TTC549 (cell line): Measurements from ENCODE around the gene NEK2.
"Not testable (repeated sequence)": the region's sequence is repeated elsewhere in the genome, so short reads cannot be mapped to it uniquely, and the experiment has no call there.

Experiments
- FAIRE-seq: peaks from 2 replicates; lab custom pipeline; 2012; peaks lifted over from hg19 to GRCh38; lab: Jason Lieb, UNC

The NEK2 gene

GRCh38 chr1:211648980-211649934, 26.2 kb downstream of the NEK2 start:
- FAIRE-seq = no peak

DNA sequence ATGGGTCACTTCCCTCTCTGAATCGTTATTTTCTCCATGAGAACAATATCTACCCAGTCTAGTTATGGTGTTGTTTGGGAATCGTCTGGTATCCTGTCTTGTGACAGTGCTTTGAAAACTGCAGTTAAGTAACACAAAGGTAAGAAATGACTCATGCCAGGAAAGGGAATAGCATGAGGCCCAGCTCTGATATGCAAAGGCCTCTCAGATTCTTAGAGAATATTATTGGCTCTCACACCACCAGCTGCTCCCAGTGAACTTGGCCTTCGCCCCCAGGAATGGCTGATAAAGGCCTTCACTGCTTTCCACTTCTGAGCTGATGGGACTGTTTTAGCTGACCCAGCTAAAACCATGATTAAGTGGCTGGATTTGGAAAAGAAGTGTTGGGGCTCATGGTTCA, 27.1 kb downstream of the NEK2 start:
- FAIRE-seq = no peak

DNA sequence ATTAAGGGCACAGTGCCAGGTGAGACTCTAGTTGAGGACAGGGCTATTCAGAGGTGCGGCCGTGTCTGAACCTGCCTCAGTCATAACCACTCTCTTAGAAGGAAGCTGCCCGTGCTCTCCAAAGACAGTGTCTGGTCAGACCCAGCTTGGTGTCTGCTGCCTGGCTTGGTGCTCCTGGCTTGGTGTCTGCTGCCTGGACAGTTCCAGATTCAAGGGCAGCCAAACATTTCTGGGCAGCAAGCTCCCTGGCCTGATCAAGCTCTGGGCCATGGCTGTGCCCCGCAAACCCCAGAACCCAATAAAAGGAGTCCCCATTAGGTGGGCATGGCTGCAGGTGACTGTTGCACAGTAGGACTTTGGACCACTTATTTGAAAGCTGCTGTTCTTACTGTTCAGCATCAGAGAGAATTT, 27.7 kb downstream of the NEK2 start:
- no peak for FAIRE-seq

GRCh38 chr1:211646566-211646965, 28.9 kb downstream of the NEK2 start:
- FAIRE-seq = no peak

DNA sequence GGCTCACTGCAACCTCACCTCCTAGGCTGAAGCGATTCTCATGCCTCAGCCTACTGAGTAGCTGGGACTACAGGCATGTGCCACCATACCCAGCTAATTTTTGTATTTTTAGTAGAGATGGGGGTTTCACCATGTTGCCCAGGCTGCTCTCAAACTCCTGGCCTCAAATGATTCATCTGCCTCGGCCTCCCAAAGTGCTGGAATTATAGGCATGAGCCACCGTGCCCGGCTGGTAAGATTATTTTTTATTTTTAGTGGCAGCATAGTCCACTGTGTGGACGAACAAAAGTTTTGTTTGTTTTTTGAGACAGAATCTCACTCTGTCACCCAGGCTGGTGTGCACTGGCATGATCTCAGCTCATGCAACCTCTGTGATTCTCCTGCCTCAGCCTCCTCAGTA, 29.8 kb downstream of the NEK2 start:
- not testable (repeated sequence) for FAIRE-seq

DNA sequence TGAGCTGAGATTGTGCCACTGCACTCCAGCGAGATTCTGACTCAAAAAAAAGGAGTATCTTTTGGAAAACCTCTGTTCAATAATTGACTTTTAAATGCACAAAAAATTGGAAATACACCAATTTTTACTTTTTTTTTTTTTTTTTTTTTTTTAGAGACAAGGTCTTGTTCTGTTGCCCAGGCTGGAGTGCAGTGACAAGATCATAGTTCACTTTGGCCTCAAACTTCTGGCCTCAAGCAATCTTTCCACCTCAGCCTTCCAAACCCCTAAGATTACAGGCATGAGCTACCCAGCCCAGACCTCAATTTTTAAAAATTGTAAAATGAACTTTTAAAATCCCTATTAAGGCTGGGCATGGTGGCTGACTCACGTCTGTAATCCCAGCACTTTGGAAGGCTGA, 30.8 kb downstream of the NEK2 start:
- no peak for FAIRE-seq

GRCh38 chr1:211643324-211644212, 31.9 kb downstream of the NEK2 start:
- no peak for FAIRE-seq

- no peak for FAIRE-seq
Observed at GRCh38 chr1:211642870-211643269, 32.6 kb downstream of the NEK2 start.

DNA sequence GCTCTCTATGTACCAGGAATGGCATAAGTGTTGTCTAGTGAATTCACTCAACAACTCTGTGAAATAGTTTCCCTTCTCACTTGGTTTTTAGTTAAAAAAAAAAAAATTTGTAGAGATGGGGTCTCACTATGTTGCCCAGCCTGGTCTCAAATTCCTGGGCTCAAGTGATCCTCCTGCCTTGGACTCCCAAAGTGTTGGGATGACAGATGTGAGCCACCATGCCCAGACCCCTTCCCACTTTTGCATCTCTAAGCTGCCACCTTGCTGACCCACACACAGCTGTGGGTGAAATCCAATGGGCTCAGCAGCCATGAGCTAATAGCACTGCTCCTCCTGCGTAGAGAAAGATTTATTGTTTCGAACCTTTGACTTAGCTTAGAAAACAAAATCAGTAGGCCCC, 33.5 kb downstream of the NEK2 start:
- no peak for FAIRE-seq

DNA sequence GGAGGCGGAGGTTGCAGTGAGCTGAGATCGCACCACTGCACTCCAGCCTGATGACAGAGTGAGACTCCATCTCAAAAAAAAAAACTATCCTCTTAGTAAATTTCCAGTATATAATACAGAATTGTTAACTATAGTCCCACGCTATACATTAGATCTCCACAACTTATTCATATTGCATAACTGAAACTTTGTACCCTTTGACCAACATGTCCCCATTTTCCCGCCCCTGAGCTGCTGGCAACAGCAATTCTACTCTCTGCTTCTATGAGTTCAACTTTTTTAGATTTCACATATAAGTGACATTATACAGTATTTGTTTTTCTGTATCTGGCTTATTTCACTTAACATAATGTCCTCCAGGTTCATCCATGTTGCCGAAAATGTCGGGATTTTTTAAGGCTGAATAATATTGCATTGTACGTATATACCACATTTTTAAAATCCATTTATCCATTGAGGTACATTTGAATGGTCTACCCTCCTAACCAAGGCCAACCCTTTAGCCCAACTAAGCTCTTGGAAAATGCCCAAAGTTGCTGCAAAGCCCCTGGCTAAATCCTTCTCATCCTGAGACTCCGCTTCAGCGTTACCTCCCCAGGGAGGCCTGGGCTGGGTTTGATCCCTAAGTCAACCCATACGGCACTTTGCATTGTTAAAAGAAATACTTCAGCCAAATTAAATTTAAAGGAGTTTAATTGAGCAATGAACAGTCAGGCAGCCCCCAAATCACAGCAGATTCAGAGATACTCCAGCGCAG, 34.2 kb downstream of the NEK2 start:
- no peak for FAIRE-seq

GRCh38 chr1:211640301-211640630, 35.2 kb downstream of the NEK2 start:
- FAIRE-seq = no peak

- no peak for FAIRE-seq
Observed at GRCh38 chr1:211639475-211640300, 35.7 kb downstream of the NEK2 start.

- FAIRE-seq = no peak
Observed at GRCh38 chr1:211638689-211639101, 36.7 kb downstream of the NEK2 start.

- FAIRE-seq = no peak
Observed at GRCh38 chr1:211638246-211638645, 37.2 kb downstream of the NEK2 start.

- no peak for FAIRE-seq
Observed at GRCh38 chr1:211637066-211637465, 38.4 kb downstream of the NEK2 start.

GRCh38 chr1:211636575-211637029, 38.8 kb downstream of the NEK2 start:
- not testable (repeated sequence) for FAIRE-seq

DNA sequence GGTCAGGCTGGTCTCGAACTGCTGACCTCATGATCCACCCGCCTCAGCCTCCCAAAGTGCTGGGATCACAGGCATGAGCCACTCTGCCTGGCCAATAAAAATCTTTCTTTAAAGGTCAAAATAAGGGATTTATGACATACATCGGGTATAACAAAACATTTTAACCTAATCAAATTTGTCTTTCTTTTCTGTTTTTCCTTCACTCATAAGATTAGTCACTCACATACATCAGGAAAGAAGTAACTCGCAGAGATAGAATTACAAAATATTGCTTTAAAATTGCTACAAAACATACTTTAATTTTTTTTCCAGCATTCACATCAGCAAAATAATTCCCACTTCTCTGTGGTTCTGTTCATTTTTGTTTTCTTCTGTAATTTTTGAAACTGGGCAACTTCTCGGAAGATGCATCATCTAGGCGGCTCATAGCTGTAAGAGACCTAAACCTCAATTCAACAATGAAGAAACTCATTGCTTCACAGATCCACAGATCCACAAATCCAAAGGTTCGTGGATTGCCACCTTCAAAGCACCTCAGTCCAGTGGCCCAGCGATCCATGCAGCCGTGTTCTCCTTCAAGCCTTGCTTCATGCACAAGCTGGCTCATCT, 39.7 kb downstream of the NEK2 start:
- FAIRE-seq = peak; percentile 53

- no peak for FAIRE-seq
Observed at GRCh38 chr1:211634931-211635330, 40.5 kb downstream of the NEK2 start.

DNA sequence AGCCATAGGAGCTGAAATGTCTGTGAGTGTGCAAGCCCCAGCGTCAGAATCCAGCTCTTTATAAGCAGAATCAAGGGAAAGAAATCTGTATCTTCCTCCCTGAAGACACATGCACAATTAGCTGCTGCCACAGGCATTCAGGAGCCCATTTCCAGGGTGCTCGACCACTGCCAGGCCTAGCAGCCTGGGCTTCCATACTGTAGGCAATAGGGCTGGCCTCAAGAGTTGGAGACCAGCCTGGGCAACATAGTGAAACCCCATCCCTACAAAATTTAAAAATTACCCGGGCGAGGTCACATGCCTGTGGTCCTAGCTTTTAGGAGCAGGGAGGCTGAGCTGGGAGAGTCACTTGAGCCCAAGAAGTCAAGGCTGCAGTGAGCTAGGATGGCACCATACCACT, 41.0 kb downstream of the NEK2 start:
- FAIRE-seq = no peak

GRCh38 chr1:211633524-211633846, 41.9 kb downstream of the NEK2 start:
- FAIRE-seq = no peak
